SU-DHL-6 (cell line): Measurements from ENCODE around the gene ZNF3.

Source experiments
- H2AFZ ChIP-seq: fragments of 200-600 bp; sonication (generic); 2 replicates; pipeline ENCODE4 v1.6.1; 2014; ENCODE audit warnings: low read depth, mild to moderate bottlenecking, moderate library complexity, mixed read lengths, antibody characterized with exemption, low read length; ENCODE audit not compliant: severe bottlenecking
- H3F3A ChIP-seq: fragments of 200-600 bp; shearing (Covaris generic); 2 replicates; pipeline ENCODE4 v1.6.0; 2016; ENCODE audit warnings: antibody characterized with exemption, mild to moderate bottlenecking; ENCODE audit not compliant: insufficient read depth
- H3K27ac ChIP-seq: fragments of 200-600 bp; sonication (generic); 2 replicates; pipeline ENCODE4 v1.5.1; 2016; ENCODE audit warnings: low read depth, mild to moderate bottlenecking, low read length, moderate library complexity, mixed read lengths
- H3K27me3 ChIP-seq: fragments of 200-600 bp; sonication (generic), shearing (Covaris generic); 2 replicates; pipeline ENCODE4 v1.6.0; 2014; ENCODE audit warnings: mild to moderate bottlenecking, low read length
- H3K36me3 ChIP-seq: fragments of 200-600 bp; sonication (generic); 2 replicates; pipeline ENCODE4 v1.6.1; 2014; ENCODE audit warnings: mild to moderate bottlenecking, low read length, mixed read lengths
- H3K4me2 ChIP-seq: fragments of 300-600, 200-600 bp; shearing (Covaris generic), sonication (generic); 2 replicates; pipeline ENCODE4 v1.6.0; 2014; ENCODE audit warnings: low read length, low read depth, mild to moderate bottlenecking; ENCODE audit not compliant: poor library complexity, severe bottlenecking
- H3K4me3 ChIP-seq: fragments of 200-600 bp; sonication (generic); 2 replicates; pipeline ENCODE4 v1.5.1; 2014; ENCODE audit warnings: antibody characterized with exemption, low read length, mild to moderate bottlenecking, mixed read lengths; ENCODE audit not compliant: insufficient read depth, poor library complexity, severe bottlenecking
- H3K79me2 ChIP-seq: fragments of 200-600 bp; sonication (generic); 2 replicates; pipeline ENCODE4 v1.6.1; 2014; ENCODE audit warnings: mild to moderate bottlenecking, low read length, moderate library complexity; ENCODE audit not compliant: insufficient read depth
- H3K9ac ChIP-seq: fragments of 200-600 bp; sonication (generic); 2 replicates; pipeline ENCODE4 v1.7.0; 2014; ENCODE audit warnings: mild to moderate bottlenecking, low read length
- H3K9me2 ChIP-seq: fragments of 200-600 bp; sonication (generic); replicated peaks from 2 replicates; pipeline ENCODE4 v1.6.1; 2014; ENCODE audit warnings: low read length; ENCODE audit not compliant: insufficient read depth
- H3K9me3 ChIP-seq: fragments of 200-600 bp; sonication (generic); 2 replicates; pipeline ENCODE4 v1.6.1; 2014; ENCODE audit warnings: low read length, mixed read lengths; ENCODE audit not compliant: insufficient read depth
- H4K20me1 ChIP-seq: fragments of 200-600 bp; sonication (generic); 2 replicates; pipeline ENCODE4 v1.6.1; 2014; ENCODE audit warnings: low read depth, mild to moderate bottlenecking, antibody characterized with exemption, low read length, moderate library complexity, mixed read lengths
- CTCF ChIP-seq: fragments of 200-600 bp; sonication (generic); IDR thresholded peaks from one replicate; pipeline ENCODE4 v1.5.1; 2017; ENCODE audit warnings: antibody characterized with exemption, mild to moderate bottlenecking, low read length, moderate library complexity; ENCODE audit not compliant: insufficient read depth, poor library complexity, severe bottlenecking
- EZH2phosphoT487 ChIP-seq: fragments of 200-600 bp; sonication (generic), shearing (Covaris generic); conservative IDR thresholded peaks from 2 replicates; pipeline ENCODE4 v1.6.1; 2018; ENCODE audit warnings: mild to moderate bottlenecking, antibody characterized with exemption, low read length, moderate library complexity, mixed read lengths

ZNF3 gene

GRCh38 chr7:100085515-100085914 lies 4.0 kb upstream of the ZNF3 start:
- H3K27ac ChIP-seq = no peak overlapping the region
- H3K9me2 ChIP-seq = no peaks in the 10 kb centered on the region
- no peak for TF ChIP-seq CTCF
- TF ChIP-seq EZH2phosphoT487 = no peak
- no peak overlapping the region for H3K4me3 ChIP-seq
- H3K79me2 ChIP-seq = peaks cover 18% of the 10 kb centered on the region
- no peak overlapping the region for H3K4me2 ChIP-seq
- no peaks in the 10 kb centered on the region; the same call in 1 of the 2 replicates for H3K27me3 ChIP-seq
- no peak overlapping the region for H2AFZ ChIP-seq
- no peaks in the 10 kb centered on the region for H4K20me1 ChIP-seq
- no peaks in the 10 kb centered on the region for H3K36me3 ChIP-seq
- H3F3A ChIP-seq = peaks cover 28% of the 10 kb centered on the region
- H3K9ac ChIP-seq = no peak overlapping the region
- H3K9me3 ChIP-seq = no peaks in the 10 kb centered on the region

- Histone ChIP-seq H3K27ac (peak overlapping the region; percentile 28), H3K9me3 (no peaks in the 10 kb centered on the region), H3F3A (peaks cover 16% of the 10 kb centered on the region), H2AFZ (no peak overlapping the region), H3K27me3 (no peaks in the 10 kb centered on the region; the same call in 1 of the 2 replicates), H4K20me1 (no peaks in the 10 kb centered on the region), H3K9me2 (no peaks in the 10 kb centered on the region), H3K79me2 (peaks cover 29% of the 10 kb centered on the region), H3K9ac (no peak overlapping the region), H3K4me2 (peak overlapping the region; percentile 70), H3K4me3 (no peak overlapping the region), H3K36me3 (no peaks in the 10 kb centered on the region)
- TF ChIP-seq EZH2phosphoT487 (no peak), CTCF (no peak)
Measured at GRCh38 chr7:100082978-100083377, 1.5 kb upstream of the ZNF3 start.

GRCh38 chr7:100080907-100081534 lies 502 bp downstream of the ZNF3 start:
- Histone ChIP-seq H3K4me3 (peak overlapping the region; percentile 88), H3K4me2 (peak overlapping the region; percentile 70), H3K79me2 (peaks cover 29% of the 10 kb centered on the region), H3K36me3 (no peaks in the 10 kb centered on the region), H3K9me2 (no peaks in the 10 kb centered on the region), H3K27ac (no peak overlapping the region; the same call in 1 of the 2 replicates), H3K9me3 (no peaks in the 10 kb centered on the region), H3K9ac (peak overlapping the region; percentile 70), H3F3A (peaks cover 16% of the 10 kb centered on the region), H2AFZ (peak overlapping the region; percentile 17), H4K20me1 (no peaks in the 10 kb centered on the region), H3K27me3 (no peaks in the 10 kb centered on the region; the same call in 1 of the 2 replicates)
- TF ChIP-seq EZH2phosphoT487 (no peak), CTCF (no peak)
